Adipocyte (in vitro differentiated cells): ENCODE results near the gene SPDYE1.
"Not testable (repeated sequence)": the region's sequence is repeated elsewhere in the genome, so short reads cannot be mapped to it uniquely, and the experiment has no call there.

Experiments used
- DNase-seq: peaks from one replicate; pipeline ENCODE4 v3.0.0-alpha.2; 2015; ENCODE audit warnings: low read depth
- H3K27me3 ChIP-seq: replicated peaks from 2 replicates; pipeline ENCODE4 v1.7.0; 2013; ENCODE audit warnings: mild to moderate bottlenecking, low read length, moderate library complexity; ENCODE audit not compliant: control insufficient read depth, insufficient read depth
- H3K36me3 ChIP-seq: 2 replicates; pipeline ENCODE4 v1.7.0; 2013; ENCODE audit warnings: low read length, mild to moderate bottlenecking, moderate library complexity; ENCODE audit not compliant: control insufficient read depth, insufficient read depth, severe bottlenecking
- H3K4me1 ChIP-seq: 2 replicates; pipeline ENCODE4 v1.7.0; 2013; ENCODE audit warnings: mild to moderate bottlenecking, low read length, moderate library complexity; ENCODE audit not compliant: control insufficient read depth, insufficient read depth
- H3K4me3 ChIP-seq: 2 replicates; pipeline ENCODE4 v1.7.0; 2013; ENCODE audit warnings: mild to moderate bottlenecking, low read length, moderate library complexity
- H3K9ac ChIP-seq: 2 replicates; pipeline ENCODE4 v1.7.0; 2013; ENCODE audit warnings: mild to moderate bottlenecking, low read length, moderate library complexity
- H3K9me3 ChIP-seq: 2 replicates; pipeline ENCODE4 v1.7.0; 2013; ENCODE audit warnings: mild to moderate bottlenecking, low read length, moderate library complexity; ENCODE audit not compliant: control insufficient read depth

The SPDYE1 gene

GRCh38 chr7:44012081-44012480 lies 14.4 kb downstream of the SPDYE1 start:
- not testable (repeated sequence) for H3K27me3 ChIP-seq, H3K4me1 ChIP-seq, H3K9ac ChIP-seq, H3K36me3 ChIP-seq, H3K4me3 ChIP-seq, H3K9me3 ChIP-seq, DNase-seq

DNA sequence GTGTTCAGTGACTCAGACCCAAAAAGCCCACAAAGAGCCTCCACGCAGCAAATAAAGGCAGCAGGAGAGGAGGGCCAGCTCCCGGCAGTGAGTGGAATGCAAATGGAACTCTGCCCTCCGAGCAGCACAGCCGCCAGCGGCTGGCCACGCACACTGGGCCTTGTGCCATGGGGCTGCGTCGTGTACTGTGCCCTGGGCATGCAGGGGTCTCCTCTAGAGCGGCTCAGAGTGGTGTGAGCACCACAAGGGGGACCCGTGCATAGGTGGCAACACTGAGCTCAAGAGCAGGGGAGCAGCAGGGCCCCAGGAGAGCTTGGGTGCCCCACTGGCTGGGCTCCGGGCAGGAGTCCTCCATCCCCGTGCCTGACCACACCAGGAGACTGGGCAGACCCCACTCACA lies 17.4 kb downstream of the SPDYE1 start:
- not testable (repeated sequence) for H3K4me3 ChIP-seq, H3K4me1 ChIP-seq, H3K27me3 ChIP-seq, H3K9me3 ChIP-seq, H3K9ac ChIP-seq, DNase-seq, H3K36me3 ChIP-seq

- not testable (repeated sequence) for H3K4me1 ChIP-seq, H3K36me3 ChIP-seq, H3K27me3 ChIP-seq, H3K9me3 ChIP-seq
- peak; percentile 99 for DNase-seq
- H3K4me3 ChIP-seq, result peak overlapping the region; percentile 89
- peak overlapping the region; percentile 92 for H3K9ac ChIP-seq
Measured at GRCh38 chr7:44018857-44019807, 21.4 kb downstream of the SPDYE1 start.

DNA sequence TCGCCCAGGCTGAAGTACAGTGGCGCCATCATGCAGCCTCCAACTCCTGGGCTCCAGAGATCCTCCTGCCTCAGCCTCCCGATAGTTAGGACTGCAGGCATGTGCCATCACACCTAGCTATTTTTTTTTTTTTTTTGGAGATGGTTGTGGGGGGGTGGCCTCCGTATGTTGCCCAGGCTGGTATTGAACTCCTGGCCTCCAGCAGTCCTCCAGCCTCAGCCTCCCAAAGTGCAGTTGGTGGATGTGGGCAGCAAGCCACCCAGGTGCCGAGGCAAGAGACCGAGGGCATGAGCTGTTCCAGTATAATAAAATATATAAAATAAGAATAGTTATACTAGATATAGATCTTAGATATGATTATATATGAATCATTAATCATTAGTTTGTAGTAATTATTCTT lies 22.1 kb downstream of the SPDYE1 start:
- not testable (repeated sequence) for DNase-seq, H3K9ac ChIP-seq, H3K4me1 ChIP-seq, H3K27me3 ChIP-seq, H3K9me3 ChIP-seq, H3K36me3 ChIP-seq, H3K4me3 ChIP-seq

DNA sequence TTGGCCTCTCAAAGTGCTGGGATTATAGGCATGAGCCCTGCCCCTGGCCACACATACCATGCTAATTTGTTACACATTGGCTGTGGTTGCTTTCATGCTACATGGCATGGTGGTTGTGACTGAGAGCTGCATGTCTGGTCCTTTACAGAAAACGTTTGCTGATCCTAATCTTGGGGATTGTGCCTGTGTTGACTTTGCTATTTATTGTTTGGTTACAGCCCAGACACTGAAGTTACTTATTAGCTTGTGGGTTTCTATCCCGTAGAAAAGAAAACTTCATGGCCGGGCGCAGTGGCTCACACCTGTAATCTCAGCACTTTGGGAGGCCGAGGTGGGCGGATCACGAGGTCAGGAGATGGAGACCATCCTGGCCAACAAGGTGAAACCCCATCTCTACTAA lies 24.4 kb downstream of the SPDYE1 start:
- H3K27me3 ChIP-seq, DNase-seq, H3K36me3 ChIP-seq, H3K4me3 ChIP-seq, H3K9ac ChIP-seq, H3K9me3 ChIP-seq, H3K4me1 ChIP-seq: not testable (repeated sequence)

DNA sequence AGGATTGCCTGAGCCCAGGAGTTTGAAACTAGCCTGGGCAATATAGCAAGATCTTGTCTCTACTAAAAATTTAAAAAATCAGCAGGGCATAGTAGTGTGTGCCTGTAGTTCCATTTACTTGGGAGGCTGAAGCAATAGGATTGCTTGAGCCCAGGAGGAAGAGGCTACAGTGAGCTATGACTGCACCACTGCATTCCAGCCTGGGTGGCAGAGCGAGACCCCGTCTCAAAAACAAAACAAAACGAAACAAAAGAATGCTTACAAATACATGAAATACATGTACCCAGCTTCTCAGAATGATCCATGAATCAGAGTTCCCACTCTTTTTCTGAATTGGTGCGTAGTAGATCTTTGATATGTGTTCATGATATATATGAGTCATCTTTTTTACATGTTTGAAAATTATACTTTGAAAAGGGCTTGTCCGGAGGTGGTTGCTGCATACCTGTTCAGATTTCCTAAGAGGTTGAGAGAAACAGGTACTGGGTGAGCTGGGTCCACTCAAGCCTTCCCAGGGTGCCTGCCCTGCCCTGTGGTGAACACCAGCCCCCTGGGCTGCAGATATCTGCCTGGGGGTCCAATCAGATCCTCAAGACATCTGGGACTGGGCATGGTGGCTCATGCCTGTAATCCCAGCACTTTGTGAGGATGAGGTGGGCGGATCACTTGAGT lies 25.2 kb downstream of the SPDYE1 start:
- DNase-seq, H3K9me3 ChIP-seq, H3K4me1 ChIP-seq, H3K36me3 ChIP-seq, H3K4me3 ChIP-seq, H3K9ac ChIP-seq, H3K27me3 ChIP-seq: not testable (repeated sequence)

DNA sequence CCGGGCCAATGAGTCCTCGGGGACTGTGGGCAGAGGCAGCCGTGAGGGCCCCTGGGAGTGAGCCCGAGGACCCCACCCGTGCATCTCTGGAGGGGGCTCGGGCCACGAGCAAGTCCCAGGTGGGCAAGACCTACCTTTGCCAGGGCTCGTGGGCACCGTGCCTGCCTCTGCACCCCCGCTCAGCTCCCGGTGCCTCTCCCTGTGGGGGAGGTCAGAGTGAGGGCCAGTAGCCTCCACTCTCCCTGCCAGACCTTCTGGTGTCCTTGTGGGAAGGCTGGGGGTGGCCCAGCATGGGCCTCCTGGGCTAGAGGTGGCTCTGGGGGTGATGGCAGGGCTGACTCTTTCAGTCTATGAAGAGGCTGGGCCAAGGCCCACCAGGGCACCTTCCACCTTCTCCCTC lies 31.7 kb downstream of the SPDYE1 start:
- not testable (repeated sequence) for H3K9me3 ChIP-seq, H3K27me3 ChIP-seq, H3K4me3 ChIP-seq, DNase-seq, H3K9ac ChIP-seq, H3K36me3 ChIP-seq, H3K4me1 ChIP-seq

- H3K9ac ChIP-seq, H3K4me1 ChIP-seq, H3K9me3 ChIP-seq, H3K4me3 ChIP-seq, H3K27me3 ChIP-seq, DNase-seq, H3K36me3 ChIP-seq: not testable (repeated sequence)
Measured at GRCh38 chr7:44030029-44030428, 32.3 kb downstream of the SPDYE1 start.

GRCh38 chr7:44031319-44031718 lies 33.6 kb downstream of the SPDYE1 start:
- not testable (repeated sequence) for H3K36me3 ChIP-seq, DNase-seq, H3K4me3 ChIP-seq, H3K9ac ChIP-seq, H3K4me1 ChIP-seq, H3K9me3 ChIP-seq, H3K27me3 ChIP-seq

DNA sequence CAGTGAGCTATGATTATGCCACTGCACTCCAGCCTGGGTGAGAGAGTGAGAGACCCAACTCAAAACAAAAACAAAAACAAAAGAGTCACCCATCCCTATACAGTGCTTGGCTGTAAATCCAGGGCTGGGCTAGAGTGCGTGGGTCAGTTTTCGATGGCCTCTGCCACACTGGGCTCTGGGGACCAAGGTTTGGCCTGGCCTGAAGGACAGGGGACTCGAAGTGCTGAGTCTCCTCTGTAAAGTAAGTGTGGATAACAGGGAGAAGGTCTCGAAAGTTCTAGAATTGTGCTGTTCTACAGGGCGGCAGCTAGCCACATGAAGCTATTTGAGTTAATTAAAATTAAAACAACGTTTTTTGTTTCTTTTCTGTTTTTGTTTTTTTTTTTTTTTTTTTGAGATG lies 34.3 kb downstream of the SPDYE1 start:
- DNase-seq, H3K9me3 ChIP-seq, H3K36me3 ChIP-seq, H3K4me1 ChIP-seq, H3K27me3 ChIP-seq, H3K4me3 ChIP-seq, H3K9ac ChIP-seq: not testable (repeated sequence)

GRCh38 chr7:44033971-44034844 lies 36.5 kb downstream of the SPDYE1 start:
- H3K4me3 ChIP-seq, H3K9ac ChIP-seq, H3K4me1 ChIP-seq, H3K9me3 ChIP-seq, H3K27me3 ChIP-seq, DNase-seq, H3K36me3 ChIP-seq: not testable (repeated sequence)
